Activated CD4-positive, alpha-beta T cell treated with anti-CD3 and anti-CD28 coated beads, Interleukin-2, amount 50 U/mL, for 4 hours (primary cell): ENCODE measurements around the gene COL11A1.
"Not testable (repeated sequence)": the region's sequence is repeated elsewhere in the genome, so short reads cannot be mapped to it uniquely, and the experiment has no call there.

ENCODE experiments used
- DNase-seq, 2 experiments: peaks; one replicate each; pipeline ENCODE4 v3.0.0-alpha.2; 2020

Gene COL11A1

DNA sequence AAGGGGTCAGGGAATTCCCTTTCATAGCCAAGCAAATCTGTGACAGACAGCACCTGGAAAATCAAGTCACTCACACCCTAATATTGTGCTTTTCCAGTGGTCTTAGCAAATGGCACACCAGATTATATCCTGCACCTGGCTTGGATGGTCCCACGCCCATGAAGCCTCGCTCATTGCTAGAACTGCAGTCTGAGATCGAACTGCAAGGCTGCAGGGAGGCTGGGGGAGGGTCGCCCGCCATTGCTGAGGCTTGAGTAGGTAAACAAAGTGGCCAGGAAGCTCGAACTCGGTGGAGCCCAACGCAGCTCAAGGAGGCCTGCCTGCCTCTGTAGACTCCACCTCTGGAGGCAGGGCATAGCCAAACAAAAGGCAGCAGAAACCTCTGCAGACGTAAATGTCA is 281.6 kb downstream of the COL11A1 start:
- not testable (repeated sequence) for DNase-seq
